ENCODE data around the gene RPL18A.
"Not testable (repeated sequence)": the region's sequence is repeated elsewhere in the genome, so short reads cannot be mapped to it uniquely, and the experiment has no call there.

The RPL18A gene

DNA sequence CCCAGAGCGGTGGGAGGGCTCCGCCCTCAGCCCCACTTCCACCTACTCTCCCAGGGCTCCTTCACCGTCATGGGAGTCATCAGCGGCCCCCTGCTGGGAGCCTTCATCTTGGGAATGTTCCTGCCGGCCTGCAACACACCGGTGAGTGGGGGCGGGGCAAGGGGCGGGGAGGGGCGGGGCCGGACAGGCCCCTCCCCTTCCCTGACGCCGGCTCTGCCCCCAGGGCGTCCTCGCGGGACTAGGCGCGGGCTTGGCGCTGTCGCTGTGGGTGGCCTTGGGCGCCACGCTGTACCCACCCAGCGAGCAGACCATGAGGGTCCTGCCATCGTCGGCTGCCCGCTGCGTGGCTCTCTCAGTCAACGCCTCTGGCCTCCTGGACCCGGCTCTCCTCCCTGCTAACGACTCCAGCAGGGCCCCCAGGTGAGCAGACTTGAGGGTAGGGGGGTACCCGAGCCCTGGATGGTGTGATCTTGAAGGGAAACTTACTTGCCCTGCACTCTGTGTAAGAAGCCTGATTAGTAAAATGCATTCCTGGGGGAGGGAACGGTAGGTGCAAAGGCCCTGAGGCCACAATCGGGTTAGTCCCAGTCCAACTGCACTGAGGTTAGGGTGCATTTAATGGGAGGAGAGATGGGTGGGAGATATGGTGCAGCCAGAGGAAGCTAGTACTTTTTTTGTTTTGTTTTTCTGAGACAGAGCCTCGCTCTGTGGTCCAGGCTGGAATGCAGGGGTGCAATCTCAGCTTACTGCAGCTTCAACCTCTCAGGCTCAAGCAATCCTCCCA, 24.1 kb downstream of the RPL18A start:
- Mint-ChIP-seq H3K4me1 (no peaks in the 10 kb centered on the region), H3K4me3 (no peak overlapping the region), H3K36me3 (ENCODE audit: low read depth) (no peaks in the 10 kb centered on the region), H3K27me3 (ENCODE audit: low read depth) (peaks cover 22% of the 10 kb centered on the region), H3K27ac (no peak overlapping the region), H3K9me3 (no peaks in the 10 kb centered on the region)
- TF ChIP-seq CTCF (IDR thresholded peaks at IDR 0.05; ENCODE audit: unreplicated experiment in 3 of 3) = no peak

DNA sequence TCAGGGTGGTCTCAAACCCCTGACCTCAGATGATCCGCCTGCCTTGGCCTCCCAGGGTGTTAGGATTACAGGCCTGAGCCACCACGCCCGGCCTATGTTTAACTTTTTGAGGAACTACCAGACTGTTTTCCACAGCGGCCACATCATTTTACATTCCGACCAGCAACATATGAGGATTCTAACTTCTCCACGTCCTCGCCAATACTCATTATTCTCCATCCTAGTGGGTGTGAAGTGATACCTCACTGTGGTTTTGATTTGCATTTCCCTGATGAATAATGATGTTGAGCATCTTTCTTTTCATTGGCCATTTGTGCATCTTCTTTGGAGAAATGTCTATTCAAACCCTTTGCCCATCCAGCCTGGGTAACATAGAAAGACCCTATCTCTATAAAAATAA, 26.8 kb downstream of the RPL18A start:
- TF ChIP-seq CTCF (IDR thresholded peaks at IDR 0.05; ENCODE audit: unreplicated experiment in 3 of 3) = no peak
- H3K4me1 Mint-ChIP-seq = no peaks in the 10 kb centered on the region
- H3K27me3 Mint-ChIP-seq (ENCODE audit: low read depth) = peaks cover 26% of the 10 kb centered on the region
- no peaks in the 10 kb centered on the region for H3K9me3 Mint-ChIP-seq
- H3K4me3 Mint-ChIP-seq = no peak overlapping the region
- H3K27ac Mint-ChIP-seq = no peak overlapping the region
- H3K36me3 Mint-ChIP-seq (ENCODE audit: low read depth) = no peaks in the 10 kb centered on the region

GRCh38 chr19:17887221-17887620, 27.5 kb downstream of the RPL18A start:
- not testable (repeated sequence) for H3K4me3 Mint-ChIP-seq; H3K9me3 Mint-ChIP-seq; H3K27ac Mint-ChIP-seq; H3K4me1 Mint-ChIP-seq; H3K36me3 Mint-ChIP-seq (ENCODE audit: low read depth)
- H3K27me3 Mint-ChIP-seq (ENCODE audit: low read depth) = peaks cover 24% of the 10 kb centered on the region

DNA sequence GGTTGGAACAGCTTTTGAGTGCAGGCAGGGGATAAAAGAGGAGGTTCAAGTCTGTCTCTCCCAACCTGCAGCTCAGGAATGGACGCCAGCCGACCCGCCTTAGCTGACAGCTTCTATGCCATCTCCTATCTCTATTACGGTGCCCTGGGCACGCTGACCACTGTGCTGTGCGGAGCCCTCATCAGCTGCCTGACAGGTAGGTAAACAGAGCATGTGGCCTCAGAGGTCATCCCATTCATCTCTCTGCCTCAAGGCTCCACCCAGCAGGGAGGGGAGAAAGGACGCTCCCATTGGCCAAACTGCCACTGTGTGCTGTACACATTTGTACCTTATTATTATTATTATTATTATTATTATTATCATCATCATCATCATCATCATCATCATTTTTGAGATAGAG, 28.6 kb downstream of the RPL18A start:
- H3K36me3 Mint-ChIP-seq (ENCODE audit: low read depth) = no peaks in the 10 kb centered on the region
- H3K9me3 Mint-ChIP-seq = no peaks in the 10 kb centered on the region

DNA sequence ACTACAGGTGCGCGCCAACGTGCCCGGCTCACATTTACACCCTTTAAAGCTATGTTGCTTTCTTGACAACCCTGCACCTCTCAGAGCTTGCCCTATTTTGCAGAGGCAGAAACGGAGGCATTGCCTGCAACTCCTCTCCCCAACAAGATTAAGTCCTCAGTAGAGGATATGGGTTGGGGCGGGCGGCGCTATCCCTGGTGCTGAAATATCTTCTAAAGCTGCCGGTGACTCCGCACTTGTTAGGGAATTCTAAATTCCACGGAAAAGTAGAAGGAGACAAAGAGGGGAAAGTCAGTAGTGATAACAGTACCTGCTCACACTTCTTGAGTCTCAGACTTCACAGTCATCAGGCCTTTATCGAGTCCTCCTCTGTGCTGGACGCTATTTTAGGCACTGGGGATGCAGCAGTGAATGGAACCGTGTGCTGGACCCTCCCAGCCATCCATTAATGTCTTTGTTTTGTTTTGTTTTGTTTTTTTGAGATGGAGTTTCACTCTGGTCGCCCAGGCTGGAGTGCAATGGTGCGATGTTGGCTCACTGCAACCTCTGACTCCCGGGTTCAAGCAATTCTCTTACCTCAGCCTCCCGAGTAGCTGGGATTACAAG, 30.0 kb downstream of the RPL18A start:
- no peak overlapping the region for H3K27ac Mint-ChIP-seq
- H3K9me3 Mint-ChIP-seq = no peaks in the 10 kb centered on the region
- H3K27me3 Mint-ChIP-seq (ENCODE audit: low read depth) = peaks cover 31% of the 10 kb centered on the region
- no peaks in the 10 kb centered on the region for H3K36me3 Mint-ChIP-seq (ENCODE audit: low read depth)
- no peak overlapping the region for H3K4me3 Mint-ChIP-seq
- H3K4me1 Mint-ChIP-seq = no peaks in the 10 kb centered on the region
- TF ChIP-seq CTCF (IDR thresholded peaks at IDR 0.05; ENCODE audit: unreplicated experiment in 3 of 3) = no peak

More for the DNA sequence above, 28.6 kb downstream of the RPL18A start:
- TF ChIP-seq CTCF (IDR thresholded peaks at IDR 0.05; ENCODE audit: unreplicated experiment in 3 of 3) = no peak
- Mint-ChIP-seq H3K27ac (no peak overlapping the region), H3K27me3 (ENCODE audit: low read depth) (peaks cover 30% of the 10 kb centered on the region), H3K4me3 (no peak overlapping the region), H3K4me1 (no peaks in the 10 kb centered on the region)

DNA sequence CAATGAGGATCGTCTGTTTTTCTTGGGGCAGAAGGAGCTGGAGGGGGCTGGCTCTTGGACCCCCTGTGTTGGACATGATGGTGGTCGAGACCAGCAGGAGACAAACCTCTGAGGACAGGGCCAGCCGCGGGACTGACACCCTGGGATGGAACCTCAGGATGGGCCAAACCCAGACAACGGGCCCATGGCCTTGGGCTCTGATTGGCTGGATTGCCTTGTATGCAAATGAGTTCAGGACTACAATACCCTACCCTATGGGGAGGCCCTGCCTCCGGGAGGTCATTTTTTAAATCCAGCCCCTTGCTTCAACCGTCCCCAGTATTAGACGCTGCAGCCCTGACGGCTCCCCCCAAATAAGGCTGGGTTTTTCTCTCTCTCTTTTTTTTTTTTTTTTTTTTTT, 34.1 kb downstream of the RPL18A start:
- Mint-ChIP-seq H3K9me3 (no peaks in the 10 kb centered on the region), H3K4me1 (no peaks in the 10 kb centered on the region), H3K27me3 (ENCODE audit: low read depth) (peaks cover 39% of the 10 kb centered on the region), H3K27ac (no peak overlapping the region), H3K4me3 (no peak overlapping the region), H3K36me3 (ENCODE audit: low read depth) (no peaks in the 10 kb centered on the region)
- TF ChIP-seq CTCF (IDR thresholded peaks at IDR 0.05; ENCODE audit: unreplicated experiment in 3 of 3) = no peak
